Colonic mucosa (tissue), 4 donors: ENCODE measurements around the gene RAPSN. TPM values are rescaled to one million over a fixed set of nuclear protein-coding genes. Genes with fewer than 3 reads are reported as not detected.

Experiments
- DNase-seq: peaks from one replicate; pipeline ENCODE4 v3.0.0-alpha.2; 2020
- H3K27ac ChIP-seq: fragments of 200-600 bp; one replicate; pipeline ENCODE4 v1.8.0; 2021
- H3K27me3 ChIP-seq: fragments of 200-600 bp; one replicate; pipeline ENCODE4 v1.8.0; 2021
- H3K36me3 ChIP-seq: fragments of 200-600 bp; one replicate; pipeline ENCODE4 v1.8.0; 2021
- H3K4me1 ChIP-seq: fragments of 200-600 bp; one replicate; pipeline ENCODE4 v1.8.0; 2021; ENCODE audit warnings: mild to moderate bottlenecking
- H3K4me3 ChIP-seq: fragments of 200-600 bp; one replicate; pipeline ENCODE4 v1.8.0; 2021
- H3K9ac ChIP-seq, 2 donors: one replicate each; pipeline ENCODE4 v1.7.0; 2013; ENCODE audit warnings: control low read depth in 2 of 2, low read depth in 2 of 2, low read length in 2 of 2
- H3K9me3 ChIP-seq: fragments of 200-600 bp; one replicate; pipeline ENCODE4 v1.8.0; 2021
- CTCF ChIP-seq: fragments of 200-600 bp; IDR thresholded peaks from one replicate; pipeline ENCODE4 v1.8.0; 2022; ENCODE audit warnings: antibody characterized with exemption, mild to moderate bottlenecking
- intact Hi-C: fragments of 100-400 bp; cut with DNase I; formaldehyde crosslinking; loops from one replicate; pipeline ENCODE4 v1.14.1; 2022
- total RNA-seq, 2 donors: library from RNA; stranded (reverse); fragmentation: NEBNext Ultra II Directional in 1 of 2; extraction: Animal tissue kit (Norgen Biotek cat#: 25700) in 1 of 2; gene quantifications; one replicate each; pipeline ENCODE4 v1.2.1, GENCODE V29; 2021
- donor health status: healthy.
- donor health status: DM: no; HTN: no; CAD: no.
- donor health status: DM: no; HTN: no; CAD: no.

RAPSN gene
- total RNA-seq, 2 donors from 2014 or later: not detected

GRCh38 chr11:47430524-47430923 lies 18.4 kb downstream of the RAPSN start:
- intact Hi-C loops: no loop called here
- Histone ChIP-seq H3K36me3 (no peaks in the 10 kb centered on the region), H3K9me3 (no peaks in the 10 kb centered on the region), H3K4me3 (no peak overlapping the region), H3K4me1 (peaks cover 2% of the 10 kb centered on the region), H3K9ac (no peak overlapping the region), H3K27me3 (no peaks in the 10 kb centered on the region), H3K27ac (no peak overlapping the region)
- no peak for DNase-seq
- no peak for TF ChIP-seq CTCF

GRCh38 chr11:47426062-47426956 lies 22.6 kb downstream of the RAPSN start, which contains the start of gene PSMC3:
Gene PSMC3, minus strand, starts transcription at chr11:47426439. Its CDS starts 160 bp downstream, at chr11:47426279.
- Histone ChIP-seq H3K4me3 (peak within 1 kb of the TSS; percentile 98), H3K4me1 (peaks cover 8% of the 10 kb centered on the region), H3K9me3 (no peaks in the 10 kb centered on the region), H3K27ac (peak within 1 kb of the TSS; percentile 82), H3K27me3 (no peaks in the 10 kb centered on the region), H3K9ac (peak within 1 kb of the TSS; percentile 74 to 81), H3K36me3 (peaks cover 5% of the 10 kb centered on the region)
- DNase-seq: peak; percentile 99
- TF ChIP-seq CTCF: no peak
- intact Hi-C loops: no loop called here

GRCh38 chr11:47425611-47426010 lies 23.3 kb downstream of the RAPSN start:
- Histone ChIP-seq H3K27ac (peak overlapping the region; percentile 82), H3K27me3 (no peaks in the 10 kb centered on the region), H3K9ac (peak overlapping the region; percentile 74 to 81), H3K4me1 (peaks cover 8% of the 10 kb centered on the region), H3K36me3 (peaks cover 5% of the 10 kb centered on the region), H3K4me3 (peak overlapping the region; percentile 98), H3K9me3 (no peaks in the 10 kb centered on the region)
- no peak for DNase-seq
- intact Hi-C loops: no loop called here
- no peak for TF ChIP-seq CTCF

GRCh38 chr11:47418454-47419259 lies 30.3 kb downstream of the RAPSN start:
- H3K9me3 ChIP-seq: no peaks in the 10 kb centered on the region
- no peaks in the 10 kb centered on the region for H3K4me1 ChIP-seq
- intact Hi-C loops: no loop called here
- DNase-seq: no peak
- H3K27ac ChIP-seq: no peak overlapping the region
- TF ChIP-seq CTCF: no peak
- no peaks in the 10 kb centered on the region for H3K27me3 ChIP-seq
- no peak overlapping the region for H3K9ac ChIP-seq
- peaks cover 12% of the 10 kb centered on the region for H3K36me3 ChIP-seq
- no peak overlapping the region for H3K4me3 ChIP-seq

- no peaks in the 10 kb centered on the region for H3K9me3 ChIP-seq
- H3K27ac ChIP-seq: no peak overlapping the region
- no peak overlapping the region for H3K4me3 ChIP-seq
- H3K4me1 ChIP-seq: no peaks in the 10 kb centered on the region
- H3K36me3 ChIP-seq: peaks cover 9% of the 10 kb centered on the region
- no peak for DNase-seq
- TF ChIP-seq CTCF: no peak
- H3K9ac ChIP-seq: no peak overlapping the region
- intact Hi-C loops: no loop called here
- H3K27me3 ChIP-seq: no peaks in the 10 kb centered on the region
Observed at GRCh38 chr11:47417712-47418111, 31.2 kb downstream of the RAPSN start.
